GM19099 (cell line): ENCODE measurements around the gene COBL.

Experiments
- POLR2A ChIP-seq: IDR thresholded peaks from 3 replicates; pipeline ENCODE4 v1.6.1; 2011; ENCODE audit warnings: low read depth; ENCODE audit not compliant: insufficient read length; ENCODE audit errors: extremely low read depth

The COBL gene

DNA sequence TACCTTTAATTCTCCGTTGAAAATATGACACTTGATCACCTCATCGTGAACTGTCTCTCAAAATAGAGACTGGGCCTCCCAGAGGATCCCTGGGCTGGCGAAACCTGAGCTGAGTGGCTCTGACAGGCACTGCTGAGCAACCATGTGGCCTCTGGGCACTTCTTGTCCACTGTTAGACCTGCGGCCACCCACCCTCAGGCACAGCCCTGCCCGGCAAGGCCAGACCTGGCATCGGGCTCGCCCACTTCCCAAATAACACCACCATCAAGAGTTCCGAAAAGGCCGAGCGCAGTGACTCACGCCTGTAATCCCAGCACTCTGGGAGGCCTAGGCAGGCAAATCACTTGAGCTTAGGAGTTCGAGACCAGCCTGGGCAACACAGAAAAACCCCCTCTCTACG, 82.5 kb downstream of the COBL start:
- no peak for TF ChIP-seq POLR2A

DNA sequence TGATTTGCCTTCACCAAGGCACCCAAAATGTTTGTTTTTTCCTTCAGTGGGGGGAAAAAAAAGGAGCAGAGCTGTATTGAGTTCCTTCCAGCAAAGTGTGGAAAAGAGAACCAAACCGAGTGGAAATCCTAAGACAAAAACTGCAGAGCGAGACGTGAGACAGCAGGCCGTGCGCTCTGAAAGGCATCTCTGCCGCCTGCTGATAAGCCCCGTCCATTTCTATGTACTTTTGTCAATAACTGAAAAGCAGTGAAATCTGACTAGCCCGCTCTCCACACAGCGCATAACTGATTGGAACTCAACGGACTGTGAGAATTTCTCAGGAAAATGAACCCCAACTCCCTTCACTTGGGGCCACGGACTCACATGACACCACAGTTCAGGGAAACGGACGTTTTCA, 83.2 kb downstream of the COBL start:
- TF ChIP-seq POLR2A: no peak

DNA sequence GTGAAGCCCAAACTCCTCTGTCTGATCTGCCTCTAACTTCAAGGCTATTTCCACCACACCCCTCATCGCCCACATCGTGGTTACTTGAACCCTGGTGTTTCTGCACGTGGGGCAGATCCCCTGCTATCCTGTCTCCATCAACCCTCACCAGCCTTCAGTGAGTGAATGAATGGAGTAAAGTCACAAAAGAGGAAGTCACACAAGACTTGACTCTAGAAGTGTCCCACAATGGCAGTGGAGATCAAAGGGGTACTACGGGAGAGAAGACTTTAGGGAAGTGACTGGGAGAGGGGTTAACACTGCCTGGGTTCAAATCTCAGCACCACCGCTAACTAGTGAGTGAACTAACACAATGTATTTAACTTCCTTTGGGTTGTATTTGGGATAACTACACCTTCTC, 85.9 kb downstream of the COBL start:
- no peak for TF ChIP-seq POLR2A

GRCh38 chr7:51230324-51230625, 86.3 kb downstream of the COBL start:
- no peak for TF ChIP-seq POLR2A

GRCh38 chr7:51229620-51230323, 86.8 kb downstream of the COBL start:
- TF ChIP-seq POLR2A: no peak

GRCh38 chr7:51229106-51229537, 87.5 kb downstream of the COBL start:
- TF ChIP-seq POLR2A: no peak

- no peak for TF ChIP-seq POLR2A
These were observed 88.1 kb downstream of the COBL start for GRCh38 chr7:51228386-51228958.

GRCh38 chr7:51227861-51228260, 88.7 kb downstream of the COBL start:
- no peak for TF ChIP-seq POLR2A

GRCh38 chr7:51226916-51227535, 89.6 kb downstream of the COBL start:
- TF ChIP-seq POLR2A: no peak

GRCh38 chr7:51226063-51226755, 90.4 kb downstream of the COBL start:
- no peak for TF ChIP-seq POLR2A

DNA sequence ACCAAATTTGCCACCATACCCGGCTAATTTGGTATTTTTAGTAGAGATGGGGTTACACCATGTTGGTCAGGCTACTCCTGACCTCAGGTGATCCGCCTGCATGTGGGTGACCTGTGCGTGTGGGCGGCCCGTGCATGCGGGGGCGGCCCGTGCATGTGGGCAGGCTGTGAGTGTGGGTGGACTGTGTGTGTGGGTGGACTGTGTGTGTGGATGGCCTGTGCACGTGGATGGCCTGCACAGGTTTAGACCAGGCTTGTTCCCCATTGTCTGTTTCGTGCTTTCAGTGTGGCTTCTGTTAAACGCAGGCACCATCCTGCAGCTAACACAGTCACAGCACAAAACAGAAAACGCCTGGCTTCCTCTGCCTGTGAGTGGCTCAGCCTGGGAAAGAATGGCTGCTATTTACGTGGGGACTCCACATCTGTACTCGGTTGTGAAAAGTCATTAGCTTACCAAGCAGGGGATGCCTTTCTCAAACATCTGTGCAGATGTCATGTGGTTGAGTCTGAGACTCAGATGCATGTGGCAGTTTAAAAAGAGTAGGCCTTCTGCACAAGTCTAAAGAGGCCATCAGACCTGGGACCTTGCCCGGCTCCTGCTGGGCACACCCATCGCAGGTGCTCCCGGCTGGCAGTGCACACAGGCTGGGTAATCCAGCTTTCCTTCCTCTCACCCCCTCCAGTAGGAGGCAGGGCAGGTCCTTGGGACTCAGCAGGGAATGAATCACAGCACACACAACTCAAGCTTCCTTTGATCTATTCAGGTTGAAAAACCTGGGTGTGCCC, 91.6 kb downstream of the COBL start:
- TF ChIP-seq POLR2A: no peak

GRCh38 chr7:51223505-51223904, 93.1 kb downstream of the COBL start:
- TF ChIP-seq POLR2A: no peak

DNA sequence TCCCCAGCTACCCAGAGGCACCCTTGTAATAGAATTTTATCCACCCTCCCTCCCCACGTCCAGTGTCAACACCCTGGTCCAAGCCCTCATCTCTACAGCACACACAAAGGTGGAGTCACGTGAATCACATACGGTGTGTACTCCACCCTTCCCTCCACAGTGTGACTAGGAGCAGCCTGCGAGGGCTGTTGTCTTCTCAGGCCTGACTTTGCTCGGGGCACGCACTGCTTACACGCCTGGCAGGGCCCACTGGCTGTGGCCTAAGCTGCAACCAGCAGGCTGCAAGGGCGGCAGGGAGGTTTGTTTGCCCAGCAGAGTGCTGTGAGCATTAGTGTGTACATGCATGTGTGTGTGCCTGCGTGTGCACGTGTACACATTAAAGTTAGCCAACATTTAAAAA, 93.7 kb downstream of the COBL start:
- no peak for TF ChIP-seq POLR2A

GRCh38 chr7:51220226-51220625, 96.4 kb downstream of the COBL start:
- TF ChIP-seq POLR2A: no peak
